Peyer's patch (tissue), 4 donors: Measurements from ENCODE around the gene HRAS.

Source experiments
- CTCF ChIP-seq, 6 experiments: fragments of 450-650 bp in 4 of 6; fragments of 200-600 bp in 2 of 6; sonication (generic) in 1 of 6; IDR thresholded peaks; one replicate each; pipeline ENCODE4 v1.5.1; 2017 to 2019; ENCODE audit warnings: antibody characterized with exemption in 6 of 6, mild to moderate bottlenecking in 3 of 6, moderate library complexity in 1 of 6
- POLR2A ChIP-seq, 2 donors: fragments of 450-650 bp; IDR thresholded peaks; one replicate each; pipeline ENCODE4 v1.5.1; 2017; ENCODE audit warnings: antibody characterized with exemption in 2 of 2, mild to moderate bottlenecking in 2 of 2, moderate library complexity in 2 of 2

- TF ChIP-seq CTCF (IDR thresholded peaks at IDR 0.05) (no peak), POLR2A (IDR thresholded peaks at IDR 0.05) (no peak)
Measured at GRCh38 chr11:531919-532526, 3.4 kb downstream of the HRAS start.
